ENCODE data around the gene CGN.
A peak's percentile ranks its signal among the peaks of the same experiment; 100 is the strongest.

Gene CGN

GRCh38 chr1:151547119-151547899, 36.1 kb downstream of the CGN start:
- no peak for DNase-seq (ENCODE audit: low spot score)

DNA sequence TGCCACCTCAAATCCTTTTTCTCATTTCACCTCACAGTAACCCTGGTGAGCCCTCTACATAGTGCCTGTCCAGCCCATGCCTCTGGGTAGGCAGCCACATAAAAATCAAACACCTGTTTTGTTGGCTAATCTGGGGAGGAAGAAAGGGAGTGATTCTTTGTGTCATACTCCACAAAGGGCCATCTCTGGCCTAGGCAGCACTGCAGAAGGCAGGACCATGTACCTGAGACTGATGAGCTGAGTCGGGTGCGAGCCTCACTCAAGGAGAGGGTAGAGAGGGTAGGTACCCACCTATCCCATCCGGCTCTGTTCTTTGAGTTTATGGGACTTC, 36.7 kb downstream of the CGN start:
- DNase-seq (ENCODE audit: low spot score), result no peak

GRCh38 chr1:151549199-151549598, 38.0 kb downstream of the CGN start:
- DNase-seq (ENCODE audit: low spot score), result no peak

DNA sequence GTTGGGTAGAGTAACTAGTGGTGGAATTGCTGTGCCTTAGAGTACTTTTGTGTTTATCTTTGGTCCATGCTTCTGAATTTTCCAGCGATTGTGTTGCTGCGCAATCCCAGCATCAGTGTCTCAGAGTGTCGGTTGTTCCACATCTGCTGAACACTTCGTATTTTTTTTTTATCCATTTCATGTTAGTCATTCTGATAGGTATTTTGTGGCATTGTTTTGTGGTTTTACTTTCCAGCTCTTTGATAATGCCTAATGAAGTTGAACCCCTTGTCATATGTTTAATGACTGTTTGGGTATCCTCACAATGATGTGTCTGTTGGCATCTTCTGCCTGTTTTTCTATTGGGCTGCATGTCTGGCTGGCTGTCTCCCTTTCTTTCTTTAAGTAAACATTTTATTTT, 42.5 kb downstream of the CGN start:
- DNase-seq (ENCODE audit: low spot score), result no peak

DNA sequence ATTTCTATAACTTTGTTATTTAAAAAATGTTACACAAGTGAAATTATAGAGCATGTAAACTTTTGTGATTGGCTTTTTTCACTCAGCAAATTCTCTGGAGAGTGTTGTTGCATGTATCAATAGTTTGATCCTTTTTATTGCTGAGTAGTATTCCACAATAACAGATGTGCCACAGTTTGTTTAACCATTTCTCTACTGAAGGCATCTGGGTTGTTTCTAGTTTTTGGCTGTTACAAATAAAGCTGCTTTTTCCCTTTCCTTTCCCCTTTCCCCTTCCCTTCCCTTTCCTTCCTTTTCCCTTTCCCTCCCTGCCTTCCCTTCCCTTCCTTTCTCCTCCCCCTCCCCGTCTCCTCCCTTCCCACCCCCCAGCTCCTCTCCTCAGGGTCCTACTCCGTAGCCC, 44.9 kb downstream of the CGN start:
- no peak for DNase-seq (ENCODE audit: low spot score)

DNA sequence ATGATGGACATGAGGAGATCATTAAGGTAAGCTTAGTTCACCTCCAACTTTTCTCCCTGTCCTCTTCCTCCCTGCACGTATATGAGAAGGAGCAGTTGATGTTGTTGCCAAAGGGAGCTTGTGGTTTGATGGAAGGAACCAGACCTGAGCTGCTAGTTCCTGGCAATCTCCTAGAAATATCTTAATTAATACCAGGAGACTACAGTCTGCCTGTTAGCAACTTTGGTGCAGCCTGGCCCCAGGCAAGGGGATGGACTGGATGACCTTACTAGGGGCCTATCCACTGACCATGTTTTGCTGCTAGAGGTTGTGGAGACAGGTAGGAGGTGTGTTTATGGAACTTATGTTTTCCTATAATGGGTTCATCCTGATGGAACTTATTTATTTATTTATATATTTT, 51.5 kb downstream of the CGN start:
- no peak for DNase-seq (ENCODE audit: low spot score)

- DNase-seq (ENCODE audit: low spot score), result no peak
Measured at GRCh38 chr1:151563376-151563775, 52.2 kb downstream of the CGN start.

DNA sequence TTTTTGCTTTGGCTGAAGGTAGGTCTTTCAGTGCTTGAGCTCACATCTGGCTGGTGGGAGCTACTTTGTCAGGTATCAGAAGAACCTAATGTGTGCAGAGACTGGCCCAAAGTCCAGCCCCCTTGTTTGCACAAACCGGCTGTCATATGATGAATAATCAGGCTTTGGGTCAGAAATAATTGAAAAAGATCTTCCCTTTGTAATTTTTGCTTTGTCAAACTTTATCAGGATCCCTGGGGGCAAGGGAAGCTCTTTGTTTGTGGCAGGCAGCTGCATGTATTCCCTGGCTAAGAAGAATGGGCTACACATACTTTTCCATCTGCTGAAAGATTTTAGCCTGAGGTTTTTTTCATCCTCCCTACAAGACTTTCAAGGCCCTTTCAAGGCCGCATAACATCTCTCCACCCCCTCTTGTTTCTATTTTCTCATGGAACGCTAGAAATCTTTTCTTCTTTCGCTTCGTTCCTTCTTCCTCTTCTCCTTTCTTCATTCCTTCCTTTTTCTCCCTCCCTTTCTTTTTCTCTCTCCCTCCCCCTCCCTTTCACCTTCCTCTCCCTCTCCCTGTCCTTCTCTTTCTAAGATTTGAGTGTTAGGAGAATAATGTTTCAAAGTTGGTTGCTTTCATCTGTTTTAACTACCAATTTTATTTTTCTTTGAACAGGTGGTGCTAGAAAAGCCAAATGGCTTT, 54.5 kb downstream of the CGN start:
- no peak for DNase-seq (ENCODE audit: low spot score)

GRCh38 chr1:151568626-151569088, 57.5 kb downstream of the CGN start:
- peak; percentile 55 for DNase-seq (ENCODE audit: low spot score)

DNA sequence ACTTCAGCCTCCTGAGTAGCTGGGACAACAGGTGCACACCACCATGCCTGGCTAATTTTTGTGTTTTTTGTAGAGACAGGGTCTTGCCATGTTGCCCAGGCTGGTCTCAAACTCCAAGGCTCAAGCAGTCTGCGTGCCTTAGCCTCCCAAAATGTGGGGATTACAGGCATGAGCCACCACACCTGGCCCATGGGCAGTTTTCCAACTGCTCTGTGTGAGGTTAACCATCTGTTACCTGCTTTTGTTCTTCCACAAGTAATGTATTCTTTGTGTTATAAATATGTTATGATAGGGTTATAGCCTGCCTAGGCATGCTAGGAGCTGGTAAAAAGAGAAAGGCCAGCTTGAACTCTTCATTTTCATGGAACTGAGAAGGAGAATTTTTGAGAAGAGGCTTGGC, 59.6 kb downstream of the CGN start:
- DNase-seq (ENCODE audit: low spot score), result no peak

- DNase-seq (ENCODE audit: low spot score), result no peak
Measured at GRCh38 chr1:151574575-151575529, 63.7 kb downstream of the CGN start.

GRCh38 chr1:151577173-151577572, 66.0 kb downstream of the CGN start:
- DNase-seq (ENCODE audit: low spot score), result no peak

DNA sequence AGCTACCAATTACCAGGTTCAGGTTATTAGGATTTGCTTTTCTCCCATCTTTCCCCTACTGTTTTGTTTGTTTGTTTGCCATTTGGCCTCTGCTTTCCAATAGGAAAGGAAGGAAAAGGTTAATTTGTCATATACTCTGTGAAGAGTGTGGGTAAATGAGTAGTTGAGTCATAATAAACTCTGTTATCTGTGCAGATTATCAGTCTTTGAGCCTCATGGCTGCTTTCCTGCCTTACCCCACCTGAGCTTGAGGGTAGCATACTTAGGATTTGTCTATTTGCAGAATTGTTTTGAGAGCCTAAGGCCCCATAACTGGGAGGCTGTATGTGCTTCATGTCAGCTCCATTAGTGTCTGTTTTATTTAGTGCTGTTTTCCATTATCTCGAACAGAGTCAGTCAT, 67.8 kb downstream of the CGN start:
- no peak for DNase-seq (ENCODE audit: low spot score)

DNA sequence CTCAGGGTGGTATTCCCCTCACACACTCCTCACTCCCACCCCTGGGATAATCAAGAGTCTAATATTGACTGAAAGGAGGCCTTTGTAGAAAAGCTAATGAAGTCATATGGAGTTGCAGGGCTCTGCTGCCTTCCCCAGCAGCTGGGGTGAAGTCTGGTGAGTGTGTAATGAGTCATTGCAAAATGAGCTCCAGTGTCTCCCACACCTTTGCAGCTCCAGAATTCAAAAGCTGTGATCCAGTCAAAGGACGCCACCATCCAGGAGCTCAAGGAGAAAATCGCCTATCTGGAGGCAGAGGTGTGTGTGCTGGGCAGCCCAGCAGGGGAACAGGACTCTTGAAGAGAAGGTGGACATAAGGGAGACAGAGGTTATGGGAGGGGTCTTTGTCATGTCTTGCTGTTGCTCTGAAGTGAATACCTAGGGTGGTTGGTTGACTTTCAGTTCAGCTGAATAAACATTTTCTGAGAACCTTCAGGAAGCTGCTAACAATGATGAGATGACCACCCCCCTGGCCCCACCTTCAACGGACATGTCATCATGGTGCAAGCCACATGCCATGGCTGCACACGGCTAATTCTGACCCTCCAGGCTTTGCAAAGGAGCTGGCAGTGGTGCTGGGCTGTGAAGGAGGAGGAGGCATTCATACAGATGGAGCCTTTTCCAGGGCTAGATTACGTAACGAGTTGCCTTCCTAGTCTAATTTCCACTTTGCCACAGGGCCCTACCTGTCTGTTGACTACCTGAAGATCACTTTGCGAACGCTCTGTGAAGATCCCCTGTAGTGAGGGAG, 68.4 kb downstream of the CGN start:
- no peak for DNase-seq (ENCODE audit: low spot score)

- DNase-seq (ENCODE audit: low spot score), result no peak
Measured at GRCh38 chr1:151581451-151581850, 70.3 kb downstream of the CGN start.

GRCh38 chr1:151581921-151582320, 70.7 kb downstream of the CGN start:
- DNase-seq (ENCODE audit: low spot score), result no peak

DNA sequence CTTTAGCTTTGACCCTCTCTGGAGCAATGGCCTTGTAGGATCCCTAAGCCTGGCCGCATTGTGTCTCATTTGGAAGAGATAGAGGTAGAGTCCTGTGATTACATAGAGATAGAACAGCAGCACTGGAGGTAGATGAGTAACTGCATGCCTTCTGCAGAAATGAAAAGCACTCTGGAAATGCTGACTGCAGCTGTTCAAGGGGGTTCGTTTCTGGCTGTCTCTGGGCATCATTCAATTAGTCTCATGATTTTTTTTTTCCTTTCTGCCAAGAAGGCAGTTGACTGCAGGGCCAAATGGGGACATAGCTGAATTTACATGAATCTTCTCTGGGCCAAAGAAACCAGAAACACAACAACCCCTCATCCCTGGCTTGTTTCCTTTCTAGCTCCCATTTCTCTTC, 72.6 kb downstream of the CGN start:
- no peak for DNase-seq (ENCODE audit: low spot score)

DNA sequence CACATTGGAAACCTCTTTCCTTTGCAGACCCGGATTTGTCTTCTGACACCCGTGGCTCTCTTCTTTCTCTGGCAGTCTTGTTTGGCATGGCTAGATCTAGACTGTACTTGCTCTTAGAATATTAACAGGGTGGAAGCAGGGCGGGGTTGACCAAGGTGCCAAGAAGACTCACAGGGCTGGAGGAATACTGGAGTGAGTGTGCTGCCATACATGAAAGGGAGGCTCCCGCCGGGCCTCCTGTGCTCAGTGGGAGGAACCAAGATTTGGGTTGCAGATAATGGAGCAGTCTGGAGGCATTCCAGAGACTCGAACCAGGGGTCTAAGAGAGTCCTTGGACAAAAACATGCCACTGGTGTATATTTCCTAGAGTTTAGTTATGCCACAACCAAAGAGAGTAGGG, 73.1 kb downstream of the CGN start:
- no peak for DNase-seq (ENCODE audit: low spot score)

DNA sequence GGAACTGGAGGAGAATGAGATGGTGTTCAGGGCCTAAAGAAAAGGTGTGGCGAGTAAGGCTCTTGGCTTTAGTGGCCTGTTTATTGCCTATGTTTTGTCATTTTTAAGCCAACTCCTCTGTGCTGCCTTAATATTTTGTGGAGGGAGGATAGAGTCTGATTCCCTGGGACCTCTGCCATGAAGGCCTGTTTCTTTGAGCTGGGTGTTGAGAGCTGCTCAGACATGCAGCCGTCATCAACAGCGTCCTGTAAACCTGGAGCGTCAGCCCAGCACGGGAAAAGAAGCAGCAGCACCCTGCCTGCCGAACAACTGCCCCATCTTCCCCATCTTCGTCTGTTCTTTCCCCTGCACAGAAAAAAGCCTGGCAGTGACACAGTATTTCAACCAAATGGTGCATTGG, 73.6 kb downstream of the CGN start:
- DNase-seq (ENCODE audit: low spot score), result no peak

DNA sequence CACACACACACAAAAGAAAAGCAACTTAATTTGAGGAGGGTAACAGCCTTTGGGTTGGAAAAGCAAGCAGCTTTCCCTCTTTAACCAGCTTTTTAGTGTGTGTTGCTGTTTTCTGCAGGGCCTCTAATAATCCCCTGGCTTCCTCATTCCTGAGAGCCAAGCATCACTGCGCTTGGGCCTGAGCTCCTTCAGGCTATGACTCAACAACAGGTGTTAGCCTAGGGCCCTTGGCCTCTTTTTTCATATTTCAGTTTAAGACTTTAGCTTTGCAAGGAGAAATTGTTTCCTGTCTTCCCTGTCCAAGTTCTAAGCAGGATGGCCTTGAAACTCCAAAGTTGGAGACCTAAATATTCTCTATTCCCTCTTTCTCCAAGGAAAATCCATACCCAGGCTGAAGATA, 74.4 kb downstream of the CGN start:
- DNase-seq (ENCODE audit: low spot score), result no peak
